Measurements from ENCODE around the gene ERC2. TPM values are rescaled to one million over a fixed set of nuclear protein-coding genes. Genes with fewer than 3 reads are reported as not detected.

ERC2 gene
- total RNA-seq, 1 donor from 2014 or later: 48.3 TPM

DNA sequence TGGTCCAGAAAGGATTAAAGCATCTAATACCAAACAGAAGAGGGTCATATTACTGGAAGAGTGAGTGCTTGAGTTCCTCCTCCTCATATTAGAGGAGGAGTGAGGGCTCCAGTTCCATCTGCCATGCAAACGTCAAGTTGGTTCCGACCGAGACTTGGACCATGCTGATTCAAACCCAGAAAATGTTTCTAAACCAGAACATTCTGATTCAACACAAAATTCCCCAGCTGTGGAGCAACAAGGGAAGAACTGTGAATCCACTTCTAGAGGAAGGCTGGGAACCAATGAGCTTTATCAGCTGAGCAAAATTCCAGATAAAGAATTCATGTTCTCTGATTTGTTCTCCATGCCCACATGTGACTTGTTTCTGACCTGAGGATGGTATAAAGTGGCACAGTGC lies 845.5 kb downstream of the ERC2 start:
- no peaks in the 10 kb centered on the region for H3K4me1 Mint-ChIP-seq (ENCODE audit: low read depth, unreplicated experiment)
- TF ChIP-seq, protein P1, sequence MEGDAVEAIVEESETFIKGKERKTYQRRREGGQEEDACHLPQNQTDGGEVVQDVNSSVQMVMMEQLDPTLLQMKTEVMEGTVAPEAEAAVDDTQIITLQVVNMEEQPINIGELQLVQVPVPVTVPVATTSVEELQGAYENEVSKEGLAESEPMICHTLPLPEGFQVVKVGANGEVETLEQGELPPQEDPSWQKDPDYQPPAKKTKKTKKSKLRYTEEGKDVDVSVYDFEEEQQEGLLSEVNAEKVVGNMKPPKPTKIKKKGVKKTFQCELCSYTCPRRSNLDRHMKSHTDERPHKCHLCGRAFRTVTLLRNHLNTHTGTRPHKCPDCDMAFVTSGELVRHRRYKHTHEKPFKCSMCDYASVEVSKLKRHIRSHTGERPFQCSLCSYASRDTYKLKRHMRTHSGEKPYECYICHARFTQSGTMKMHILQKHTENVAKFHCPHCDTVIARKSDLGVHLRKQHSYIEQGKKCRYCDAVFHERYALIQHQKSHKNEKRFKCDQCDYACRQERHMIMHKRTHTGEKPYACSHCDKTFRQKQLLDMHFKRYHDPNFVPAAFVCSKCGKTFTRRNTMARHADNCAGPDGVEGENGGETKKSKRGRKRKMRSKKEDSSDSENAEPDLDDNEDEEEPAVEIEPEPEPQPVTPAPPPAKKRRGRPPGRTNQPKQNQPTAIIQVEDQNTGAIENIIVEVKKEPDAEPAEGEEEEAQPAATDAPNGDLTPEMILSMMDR (IDR thresholded peaks at IDR 0.05; ENCODE audit: partially characterized antibody, unreplicated experiment): no peak
- no peaks in the 10 kb centered on the region for H3K36me3 Mint-ChIP-seq (ENCODE audit: unreplicated experiment)
- no peak overlapping the region for H3K4me3 Mint-ChIP-seq (ENCODE audit: unreplicated experiment)
- no peaks in the 10 kb centered on the region for H3K9me3 Mint-ChIP-seq (ENCODE audit: unreplicated experiment)
- no peak overlapping the region for H3K27ac Mint-ChIP-seq (ENCODE audit: unreplicated experiment)
- H3K27me3 Mint-ChIP-seq (ENCODE audit: unreplicated experiment): no peaks in the 10 kb centered on the region
- no peak for DNase-seq

- no peak overlapping the region for H3K27ac Mint-ChIP-seq (ENCODE audit: unreplicated experiment)
- H3K27me3 Mint-ChIP-seq (ENCODE audit: unreplicated experiment): no peaks in the 10 kb centered on the region
- H3K36me3 Mint-ChIP-seq (ENCODE audit: unreplicated experiment): no peaks in the 10 kb centered on the region
These were observed 846.2 kb downstream of the ERC2 start for GRCh38 chr3:55622116-55622515.

GRCh38 chr3:55621648-55622047 lies 846.6 kb downstream of the ERC2 start:
- no peak for DNase-seq
- Mint-ChIP-seq H3K4me1 (ENCODE audit: low read depth, unreplicated experiment) (no peaks in the 10 kb centered on the region), H3K27ac (ENCODE audit: unreplicated experiment) (no peak overlapping the region), H3K27me3 (ENCODE audit: unreplicated experiment) (no peaks in the 10 kb centered on the region), H3K36me3 (ENCODE audit: unreplicated experiment) (no peaks in the 10 kb centered on the region), H3K4me3 (ENCODE audit: unreplicated experiment) (no peak overlapping the region), H3K9me3 (ENCODE audit: unreplicated experiment) (no peaks in the 10 kb centered on the region)
- TF ChIP-seq, protein P1 (IDR thresholded peaks at IDR 0.05; ENCODE audit: partially characterized antibody, unreplicated experiment): no peak

More at GRCh38 chr3:55622116-55622515, 846.2 kb downstream of the ERC2 start:
- TF ChIP-seq, protein P1 (IDR thresholded peaks at IDR 0.05; ENCODE audit: partially characterized antibody, unreplicated experiment): no peak
- Mint-ChIP-seq H3K4me3 (ENCODE audit: unreplicated experiment) (no peak overlapping the region), H3K4me1 (ENCODE audit: low read depth, unreplicated experiment) (no peaks in the 10 kb centered on the region), H3K9me3 (ENCODE audit: unreplicated experiment) (no peaks in the 10 kb centered on the region)
- no peak for DNase-seq

DNA sequence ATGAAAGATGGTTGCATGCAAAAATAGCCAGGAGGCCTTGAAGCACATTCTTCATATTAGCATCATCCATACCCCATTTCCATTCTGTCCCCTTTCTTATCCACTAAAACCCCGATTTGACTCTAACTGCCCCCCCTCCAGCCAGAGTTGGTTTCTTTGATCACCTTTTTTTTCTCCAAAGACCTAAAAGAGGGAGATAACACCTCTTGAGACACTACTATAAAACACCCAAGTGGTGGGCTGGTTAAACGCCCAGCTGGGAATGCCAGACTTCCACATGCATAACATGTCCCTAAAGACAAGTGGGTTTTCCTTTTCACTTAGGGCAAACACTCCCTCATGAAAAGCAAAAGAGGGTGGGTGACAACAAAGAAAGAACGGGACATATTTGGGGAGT lies 847.2 kb downstream of the ERC2 start:
- no peak overlapping the region for H3K4me3 Mint-ChIP-seq (ENCODE audit: unreplicated experiment)
- no peaks in the 10 kb centered on the region for H3K36me3 Mint-ChIP-seq (ENCODE audit: unreplicated experiment)
- no peak overlapping the region for H3K27ac Mint-ChIP-seq (ENCODE audit: unreplicated experiment)
- TF ChIP-seq, protein P1 (IDR thresholded peaks at IDR 0.05; ENCODE audit: partially characterized antibody, unreplicated experiment): no peak
- no peaks in the 10 kb centered on the region for H3K9me3 Mint-ChIP-seq (ENCODE audit: unreplicated experiment)
- DNase-seq: no peak
- no peaks in the 10 kb centered on the region for H3K27me3 Mint-ChIP-seq (ENCODE audit: unreplicated experiment)
- H3K4me1 Mint-ChIP-seq (ENCODE audit: low read depth, unreplicated experiment): no peaks in the 10 kb centered on the region

DNA sequence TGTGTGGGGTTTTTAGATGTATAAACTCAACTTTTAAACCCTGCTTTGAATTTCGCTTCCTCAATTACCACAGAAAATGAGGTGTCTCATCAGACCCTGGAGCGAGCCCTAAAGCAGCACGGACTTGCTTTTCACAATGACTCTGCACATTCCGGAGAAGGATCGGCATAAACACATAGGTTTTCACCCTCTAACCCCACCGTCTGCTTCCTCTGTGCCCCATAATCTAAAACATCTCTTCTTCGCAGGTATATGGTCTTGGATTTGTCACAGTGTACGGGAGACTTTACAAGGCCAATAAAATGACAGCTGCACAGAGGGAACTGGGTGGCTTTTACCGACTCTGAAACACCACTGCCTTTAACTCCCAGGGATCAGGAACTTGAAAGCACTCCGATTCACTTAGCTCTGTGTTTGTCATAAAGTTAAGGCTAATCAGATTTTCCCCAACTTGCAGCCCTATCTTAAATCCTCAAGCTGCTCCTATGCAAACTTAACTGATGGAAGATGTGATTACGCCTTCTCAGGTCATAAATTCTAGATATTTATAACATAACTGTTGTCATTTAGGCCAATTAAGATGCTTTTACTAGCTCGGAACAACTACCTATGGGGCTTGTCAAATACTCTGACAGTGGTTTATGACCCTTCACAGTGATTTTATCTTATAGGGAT lies 847.8 kb downstream of the ERC2 start:
- DNase-seq: no peak

More for the DNA sequence above, 847.8 kb downstream of the ERC2 start:
- H3K36me3 Mint-ChIP-seq (ENCODE audit: unreplicated experiment): no peaks in the 10 kb centered on the region
- no peaks in the 10 kb centered on the region for H3K9me3 Mint-ChIP-seq (ENCODE audit: unreplicated experiment)
- H3K27ac Mint-ChIP-seq (ENCODE audit: unreplicated experiment): no peak overlapping the region
- TF ChIP-seq, protein P1 (IDR thresholded peaks at IDR 0.05; ENCODE audit: partially characterized antibody, unreplicated experiment): no peak
- no peak overlapping the region for H3K4me3 Mint-ChIP-seq (ENCODE audit: unreplicated experiment)
- H3K27me3 Mint-ChIP-seq (ENCODE audit: unreplicated experiment): no peaks in the 10 kb centered on the region
- no peaks in the 10 kb centered on the region for H3K4me1 Mint-ChIP-seq (ENCODE audit: low read depth, unreplicated experiment)
